OCI-LY7 (cell line): ENCODE results near the gene GVQW3.

Source experiments
- EZH2phosphoT487 ChIP-seq: fragments of 200-600 bp; sonication (generic); IDR thresholded peaks from 2 replicates; pipeline ENCODE4 v1.6.1; 2018; ENCODE audit warnings: low read depth, borderline replicate concordance, mild to moderate bottlenecking, mixed run types, antibody characterized with exemption, low read length, moderate library complexity, mixed read lengths
- TF ChIP-seq, protein P1 (sequence below): fragments of 200-600 bp; sonication (generic); conservative IDR thresholded peaks from 2 replicates; pipeline ENCODE4 v1.5.1; 2014; ENCODE audit warnings: mild to moderate bottlenecking, antibody characterized with exemption, low read length, moderate library complexity, mixed read lengths

DNA sequence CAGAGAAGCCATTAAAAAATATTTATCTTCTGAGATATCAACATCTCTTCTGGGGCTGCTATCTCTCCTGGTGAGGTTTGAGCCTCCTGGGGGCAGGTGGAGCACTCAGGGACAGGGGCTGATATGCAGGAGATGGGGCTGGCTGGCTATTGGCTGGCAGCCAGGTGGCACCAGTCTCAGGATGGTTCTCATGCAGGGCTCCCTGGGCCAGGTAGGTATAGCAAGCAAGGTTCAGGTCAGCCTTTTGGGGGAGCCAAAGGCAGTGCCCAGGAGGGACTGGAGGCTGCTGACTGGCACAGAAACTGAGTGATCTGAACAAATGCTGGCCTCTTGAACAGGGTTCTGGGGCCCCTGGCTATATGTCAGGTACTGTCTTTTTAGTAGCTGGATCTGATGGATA is 34.0 kb downstream of the GVQW3 start:
- TF ChIP-seq, protein P1, sequence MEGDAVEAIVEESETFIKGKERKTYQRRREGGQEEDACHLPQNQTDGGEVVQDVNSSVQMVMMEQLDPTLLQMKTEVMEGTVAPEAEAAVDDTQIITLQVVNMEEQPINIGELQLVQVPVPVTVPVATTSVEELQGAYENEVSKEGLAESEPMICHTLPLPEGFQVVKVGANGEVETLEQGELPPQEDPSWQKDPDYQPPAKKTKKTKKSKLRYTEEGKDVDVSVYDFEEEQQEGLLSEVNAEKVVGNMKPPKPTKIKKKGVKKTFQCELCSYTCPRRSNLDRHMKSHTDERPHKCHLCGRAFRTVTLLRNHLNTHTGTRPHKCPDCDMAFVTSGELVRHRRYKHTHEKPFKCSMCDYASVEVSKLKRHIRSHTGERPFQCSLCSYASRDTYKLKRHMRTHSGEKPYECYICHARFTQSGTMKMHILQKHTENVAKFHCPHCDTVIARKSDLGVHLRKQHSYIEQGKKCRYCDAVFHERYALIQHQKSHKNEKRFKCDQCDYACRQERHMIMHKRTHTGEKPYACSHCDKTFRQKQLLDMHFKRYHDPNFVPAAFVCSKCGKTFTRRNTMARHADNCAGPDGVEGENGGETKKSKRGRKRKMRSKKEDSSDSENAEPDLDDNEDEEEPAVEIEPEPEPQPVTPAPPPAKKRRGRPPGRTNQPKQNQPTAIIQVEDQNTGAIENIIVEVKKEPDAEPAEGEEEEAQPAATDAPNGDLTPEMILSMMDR = peak; percentile 43
- TF ChIP-seq EZH2phosphoT487 = no peak
